Stimulated activated CD8-positive, alpha-beta memory T cell treated with anti-CD3 and anti-CD28 coated beads, Interleukin-4, amount 100 ng/mL, for 1 hour (primary cell): ENCODE measurements around the gene IGF2BP3.
"Not testable (repeated sequence)": the region's sequence is repeated elsewhere in the genome, so short reads cannot be mapped to it uniquely, and the experiment has no call there.

Source experiments
- DNase-seq, 2 donors: peaks; one replicate each; pipeline ENCODE4 v3.0.0-alpha.2; 2020; ENCODE audit warnings: low read depth in 2 of 2, low spot score in 1 of 2

IGF2BP3 gene

GRCh38 chr7:23343806-23344475 lies 126.3 kb downstream of the IGF2BP3 start:
- no peak for DNase-seq

GRCh38 chr7:23343102-23343501 lies 127.2 kb downstream of the IGF2BP3 start:
- DNase-seq: no peak

- DNase-seq: no peak
Observed at GRCh38 chr7:23341846-23342598, 128.3 kb downstream of the IGF2BP3 start.

- no peak for DNase-seq
Observed at GRCh38 chr7:23338863-23339262, 131.4 kb downstream of the IGF2BP3 start.

- no peak for DNase-seq
Observed at GRCh38 chr7:23338439-23338838, 131.9 kb downstream of the IGF2BP3 start.

GRCh38 chr7:23337374-23337773 lies 132.9 kb downstream of the IGF2BP3 start:
- DNase-seq: no peak

- DNase-seq: no peak
Observed at GRCh38 chr7:23336799-23337283, 133.4 kb downstream of the IGF2BP3 start.

GRCh38 chr7:23336086-23336485 lies 134.2 kb downstream of the IGF2BP3 start:
- no peak for DNase-seq

GRCh38 chr7:23335621-23336020 lies 134.7 kb downstream of the IGF2BP3 start:
- DNase-seq: no peak

GRCh38 chr7:23335136-23335535 lies 135.2 kb downstream of the IGF2BP3 start:
- no peak for DNase-seq

GRCh38 chr7:23334482-23335056 lies 135.7 kb downstream of the IGF2BP3 start:
- no peak for DNase-seq

- no peak for DNase-seq
Observed at GRCh38 chr7:23333671-23334246, 136.5 kb downstream of the IGF2BP3 start.

- no peak for DNase-seq
Observed at GRCh38 chr7:23332910-23333612, 137.2 kb downstream of the IGF2BP3 start.

GRCh38 chr7:23332193-23332592 lies 138.1 kb downstream of the IGF2BP3 start:
- no peak for DNase-seq

- no peak for DNase-seq
Observed at GRCh38 chr7:23331132-23331531, 139.2 kb downstream of the IGF2BP3 start.

- DNase-seq: no peak
Observed at GRCh38 chr7:23315366-23315765, 154.9 kb downstream of the IGF2BP3 start.

- not testable (repeated sequence) for DNase-seq
Observed at GRCh38 chr7:23312141-23312540, 158.2 kb downstream of the IGF2BP3 start.

- no peak for DNase-seq
Observed at GRCh38 chr7:23308754-23309153, 161.5 kb downstream of the IGF2BP3 start.

- DNase-seq: no peak
Observed at GRCh38 chr7:23306936-23307521, 163.3 kb downstream of the IGF2BP3 start.

GRCh38 chr7:23299770-23300300 lies 170.5 kb downstream of the IGF2BP3 start:
- DNase-seq: no peak
